GM04503 (cell line): ENCODE measurements around the gene RNF123.
"Not testable (repeated sequence)": the region's sequence is repeated elsewhere in the genome, so short reads cannot be mapped to it uniquely, and the experiment has no call there.

Experiments
- DNase-seq: peaks from one replicate; pipeline ENCODE4 v3.0.0-alpha.2; 2012; ENCODE audit warnings: low read depth

Gene RNF123

GRCh38 chr3:49681232-49681522, 8.2 kb upstream of the RNF123 start:
- no peak for DNase-seq

- no peak for DNase-seq
Measured at GRCh38 chr3:49681543-49681942, 7.8 kb upstream of the RNF123 start.

GRCh38 chr3:49683162-49683561, 6.2 kb upstream of the RNF123 start:
- DNase-seq, result no peak

- not testable (repeated sequence) for DNase-seq
Measured at GRCh38 chr3:49684453-49684852, 4.9 kb upstream of the RNF123 start.

- DNase-seq, result not testable (repeated sequence)
Measured at GRCh38 chr3:49685103-49685502, 4.3 kb upstream of the RNF123 start.

- DNase-seq, result not testable (repeated sequence)
Measured at GRCh38 chr3:49685846-49686245, 3.5 kb upstream of the RNF123 start.

- not testable (repeated sequence) for DNase-seq
Measured at GRCh38 chr3:49686346-49686745, 3.0 kb upstream of the RNF123 start.

- not testable (repeated sequence) for DNase-seq
Measured at GRCh38 chr3:49686769-49687423, 2.5 kb upstream of the RNF123 start.

GRCh38 chr3:49687424-49687795, 1.9 kb upstream of the RNF123 start:
- DNase-seq, result not testable (repeated sequence)

GRCh38 chr3:49688338-49689045, 865 bp upstream of the RNF123 start:
- not testable (repeated sequence) for DNase-seq

- DNase-seq, result not testable (repeated sequence)
Measured at GRCh38 chr3:49689908-49690624, 709 bp downstream of the RNF123 start.

GRCh38 chr3:49690856-49691255, 1.5 kb downstream of the RNF123 start:
- not testable (repeated sequence) for DNase-seq

GRCh38 chr3:49691481-49691880, 2.1 kb downstream of the RNF123 start:
- not testable (repeated sequence) for DNase-seq

- not testable (repeated sequence) for DNase-seq
Measured at GRCh38 chr3:49694409-49695070, 5.2 kb downstream of the RNF123 start.

- not testable (repeated sequence) for DNase-seq
Measured at GRCh38 chr3:49695350-49696015, 6.1 kb downstream of the RNF123 start.

GRCh38 chr3:49699281-49699979, 10.1 kb downstream of the RNF123 start:
- peak; percentile 17 for DNase-seq

GRCh38 chr3:49700014-49700413, 10.7 kb downstream of the RNF123 start:
- no peak for DNase-seq

- DNase-seq, result no peak
Measured at GRCh38 chr3:49700453-49701128, 11.2 kb downstream of the RNF123 start.

GRCh38 chr3:49701388-49702077, 12.2 kb downstream of the RNF123 start:
- no peak for DNase-seq

- DNase-seq, result no peak
Measured at GRCh38 chr3:49702672-49703071, 13.3 kb downstream of the RNF123 start.
